HK-2 (cell line): ENCODE data around the gene RAPSN.

Source experiments
- DNase-seq: peaks from one replicate; pipeline ENCODE4 v3.0.0-alpha.2; 2018; ENCODE audit not compliant: unreplicated experiment

RAPSN gene

GRCh38 chr11:47390422-47390760 is 58.5 kb downstream of the RAPSN start:
- DNase-seq: no peak

GRCh38 chr11:47389577-47390421 is 59.1 kb downstream of the RAPSN start:
- no peak for DNase-seq

- DNase-seq: no peak
Measured at GRCh38 chr11:47388697-47389576, 60.0 kb downstream of the RAPSN start.

- DNase-seq: no peak
Measured at GRCh38 chr11:47387944-47388696, 60.8 kb downstream of the RAPSN start.
